GM18867 (cell line): Measurements from ENCODE around the gene RBM45.
"Not testable (repeated sequence)": the region's sequence is repeated elsewhere in the genome, so short reads cannot be mapped to it uniquely, and the experiment has no call there.

Experiments
- ATAC-seq: cut with Tn5 transposase; IDR thresholded peaks from one replicate; pipeline ENCODE4 v1.9.1; 2021; ENCODE audit warnings: mild to moderate bottlenecking, moderate library complexity; ENCODE audit not compliant: unreplicated experiment

The RBM45 gene

DNA sequence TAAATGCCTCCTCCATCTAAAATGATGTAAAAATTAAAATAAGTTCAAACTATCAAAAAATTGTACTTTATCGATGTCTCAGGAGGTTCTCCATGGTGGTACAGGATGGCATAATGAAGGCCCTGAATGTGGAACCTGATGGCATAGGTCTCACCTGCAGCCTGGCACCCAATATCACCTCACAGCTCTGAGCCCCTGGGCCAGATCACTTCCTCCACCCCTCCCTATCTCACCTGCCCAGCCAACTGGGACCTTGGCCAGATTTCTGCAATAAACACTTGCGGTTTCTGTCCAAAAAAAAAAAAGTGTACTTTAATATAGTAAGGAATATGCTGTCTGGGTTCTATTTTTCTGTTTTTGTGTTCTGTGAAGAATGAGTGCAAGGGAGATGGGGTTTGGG is 6.7 kb upstream of the RBM45 start:
- ATAC-seq, result no peak

GRCh38 chr2:178106053-178106452 is 6.2 kb upstream of the RBM45 start:
- ATAC-seq, result no peak

- no peak for ATAC-seq
Measured at GRCh38 chr2:178108176-178108575, 4.1 kb upstream of the RBM45 start.

DNA sequence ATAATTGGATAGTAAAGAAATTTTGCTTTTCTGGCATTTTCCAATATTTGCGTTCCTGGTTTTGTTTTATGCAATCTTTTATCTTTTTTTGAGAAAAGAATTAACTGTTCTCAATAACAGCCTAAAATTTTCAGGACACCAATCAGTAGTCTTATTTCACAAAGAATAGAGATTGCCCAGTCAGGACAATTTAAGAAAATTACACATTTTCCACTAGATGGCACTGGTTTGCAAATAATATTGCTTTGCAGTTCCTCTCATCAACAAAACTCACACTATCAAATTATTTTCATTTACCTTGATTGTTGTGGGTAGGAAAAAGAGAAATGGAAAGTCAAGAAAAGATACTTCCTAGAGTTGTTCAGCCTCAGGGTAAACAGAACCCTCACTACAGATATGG is 2.4 kb upstream of the RBM45 start:
- no peak for ATAC-seq

DNA sequence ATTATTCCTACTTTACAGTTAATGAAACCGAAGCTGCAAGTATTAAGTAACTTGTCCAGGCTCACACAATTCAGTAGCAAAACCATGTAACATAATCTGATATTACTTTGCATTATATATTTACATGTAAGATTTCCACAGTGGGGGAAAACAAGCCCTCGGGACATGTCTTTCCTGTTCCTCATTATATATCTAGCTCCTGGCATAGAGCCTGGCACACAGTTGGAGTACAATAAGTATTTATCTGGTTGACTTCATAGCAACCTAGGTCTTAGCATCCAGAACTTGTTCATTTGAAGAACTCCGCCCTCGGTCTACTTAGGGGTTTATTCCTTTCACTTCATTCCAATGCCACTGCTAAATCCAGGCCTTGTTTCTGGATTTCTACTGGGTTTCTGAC is 1.6 kb upstream of the RBM45 start:
- no peak for ATAC-seq

- no peak for ATAC-seq
Measured at GRCh38 chr2:178111743-178112142, 494 bp upstream of the RBM45 start.

DNA sequence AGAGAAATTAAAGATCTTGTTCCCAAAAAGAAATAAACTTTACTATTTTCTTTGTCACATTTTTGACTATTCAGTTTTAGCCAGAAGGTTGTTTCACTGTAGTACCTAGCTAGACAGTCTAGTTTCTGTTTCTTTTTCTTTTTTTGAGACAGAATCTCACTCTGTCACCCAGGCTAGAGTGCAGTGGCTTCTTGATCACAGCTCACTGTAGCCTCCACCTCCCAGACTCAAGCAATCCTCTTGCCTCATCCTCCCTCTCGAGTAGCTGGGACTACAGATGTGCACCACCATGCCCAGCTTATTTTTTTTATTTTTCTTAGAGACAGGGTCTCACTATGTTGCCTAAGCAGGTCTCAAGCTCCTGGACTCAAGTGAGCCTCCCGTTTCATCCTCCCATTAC is 2.2 kb downstream of the RBM45 start:
- ATAC-seq, result peak; percentile 56

DNA sequence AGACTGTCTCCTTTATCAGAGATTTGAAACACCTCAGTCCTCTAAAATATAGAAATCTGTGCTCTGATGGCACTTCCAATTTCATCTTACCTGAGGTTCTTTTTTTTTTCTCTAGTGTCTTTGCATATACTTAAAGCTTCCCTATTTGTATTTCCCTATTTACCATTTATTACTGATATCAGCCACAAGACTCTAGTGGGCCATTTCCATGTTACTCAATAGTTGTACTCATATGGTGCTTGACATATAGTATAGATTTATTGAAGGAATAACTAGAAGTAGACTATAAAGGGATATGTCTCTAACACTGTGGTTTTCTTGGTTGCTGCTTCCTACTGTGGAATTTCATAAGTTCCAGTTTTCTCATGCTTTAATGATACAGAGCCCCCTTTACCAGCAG is 3.0 kb downstream of the RBM45 start:
- ATAC-seq, result no peak

DNA sequence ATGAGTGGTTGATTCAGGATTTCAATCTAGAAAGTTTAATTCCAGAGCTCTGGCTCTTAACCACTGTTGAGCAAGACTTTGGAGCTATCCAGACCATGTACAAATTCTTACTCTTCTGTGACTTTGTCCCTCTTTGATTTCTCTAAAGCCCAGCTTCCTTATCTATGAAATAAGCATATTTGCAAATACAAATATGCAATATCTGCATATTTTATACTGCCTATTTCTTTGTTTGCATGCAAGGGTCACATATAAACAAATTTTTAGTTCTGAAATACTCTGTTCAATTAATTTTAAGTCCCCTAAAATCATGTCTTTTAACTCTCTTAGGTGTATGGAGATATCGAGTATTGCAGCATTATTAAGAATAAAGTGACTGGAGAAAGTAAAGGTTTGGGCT is 5.5 kb downstream of the RBM45 start:
- no peak for ATAC-seq

DNA sequence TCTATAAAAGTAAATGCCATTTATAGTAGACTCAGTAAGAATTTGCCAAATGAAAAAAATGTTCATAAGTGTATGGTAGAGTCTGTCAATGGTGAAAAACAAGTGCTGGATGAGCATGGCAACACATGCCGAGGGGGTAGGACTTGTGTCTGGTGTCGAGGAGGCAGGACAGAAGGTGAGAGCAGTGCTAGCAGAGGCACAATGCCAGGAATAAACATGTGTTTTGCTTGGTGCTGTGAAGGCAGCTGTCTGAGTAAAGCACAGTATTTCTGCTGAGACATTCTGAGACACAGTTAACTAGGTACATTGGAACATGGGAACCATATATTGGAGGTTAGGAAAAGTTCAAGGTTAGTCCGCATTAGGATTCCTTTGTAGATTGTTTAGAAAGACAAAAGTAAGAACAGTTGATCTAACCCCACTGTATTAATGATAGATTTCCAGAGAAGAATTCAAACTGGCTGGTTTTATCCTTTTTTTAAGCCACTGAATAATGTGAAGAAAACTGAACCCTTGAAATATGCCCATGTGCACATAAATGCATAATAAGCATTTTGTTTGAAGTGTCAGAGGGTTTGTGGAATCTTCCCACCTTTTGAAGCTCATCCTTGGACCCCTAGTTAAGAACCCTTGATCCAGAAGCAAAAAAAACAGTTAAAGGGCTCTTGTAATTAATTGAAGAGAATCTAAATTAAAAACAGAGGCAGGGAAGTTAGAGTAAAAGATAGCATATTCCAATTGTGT is 7.1 kb downstream of the RBM45 start:
- ATAC-seq, result no peak

GRCh38 chr2:178123163-178123562 is 10.9 kb downstream of the RBM45 start:
- no peak for ATAC-seq

GRCh38 chr2:178125125-178125524 is 12.9 kb downstream of the RBM45 start:
- ATAC-seq, result no peak

DNA sequence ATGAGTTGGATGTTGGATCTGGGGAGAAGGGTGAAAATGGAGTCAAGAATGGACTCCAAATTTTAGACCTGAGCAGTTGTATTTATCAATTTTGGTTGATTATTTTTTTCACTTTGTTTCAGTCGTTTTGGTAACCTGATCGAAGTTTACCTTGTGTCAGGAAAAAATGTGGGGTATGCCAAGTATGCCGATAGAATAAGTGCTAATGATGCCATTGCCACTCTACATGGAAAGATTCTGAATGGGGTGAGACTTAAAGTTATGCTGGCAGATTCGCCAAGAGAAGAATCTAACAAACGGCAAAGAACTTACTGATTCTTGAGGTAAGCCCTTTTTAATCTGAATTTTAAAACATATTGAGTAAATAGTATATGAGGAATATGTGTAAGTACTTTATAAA is 13.6 kb downstream of the RBM45 start:
- no peak for ATAC-seq

DNA sequence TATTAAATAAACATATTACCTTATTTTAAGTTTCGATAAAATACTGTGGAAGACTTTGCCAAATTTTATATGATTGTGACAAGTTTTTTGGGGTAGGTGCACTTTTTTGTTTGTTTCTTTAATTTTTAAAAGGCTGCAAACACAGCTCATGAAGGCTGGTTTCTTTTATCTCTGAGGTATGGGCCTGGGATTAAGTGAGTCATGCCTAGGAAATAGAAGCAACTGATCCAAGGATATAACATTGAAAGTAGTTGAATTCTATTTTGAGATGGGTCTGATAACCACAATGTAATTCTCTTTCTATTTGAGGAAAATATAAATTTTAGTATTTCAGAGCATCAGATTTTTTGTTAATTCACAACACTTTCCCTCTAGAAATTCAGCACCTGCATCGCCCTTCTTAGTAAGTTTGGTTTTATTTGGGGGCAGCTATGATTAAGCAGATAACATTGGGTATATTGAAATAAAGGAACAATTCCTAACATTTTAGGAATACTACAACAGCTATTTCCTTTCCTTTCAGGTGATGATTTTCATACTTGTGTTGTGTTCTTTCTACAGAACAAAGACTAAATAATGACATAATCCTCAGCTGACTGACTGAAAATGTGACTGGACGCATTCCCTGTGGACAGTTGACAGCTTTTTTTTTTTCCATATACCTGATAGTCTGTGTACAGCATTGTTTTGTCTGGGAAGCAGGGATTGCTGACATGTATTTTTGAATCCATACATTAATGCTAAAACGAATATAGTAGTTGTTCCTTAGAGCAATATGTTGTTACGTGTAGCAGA is 16.8 kb downstream of the RBM45 start:
- no peak for ATAC-seq

DNA sequence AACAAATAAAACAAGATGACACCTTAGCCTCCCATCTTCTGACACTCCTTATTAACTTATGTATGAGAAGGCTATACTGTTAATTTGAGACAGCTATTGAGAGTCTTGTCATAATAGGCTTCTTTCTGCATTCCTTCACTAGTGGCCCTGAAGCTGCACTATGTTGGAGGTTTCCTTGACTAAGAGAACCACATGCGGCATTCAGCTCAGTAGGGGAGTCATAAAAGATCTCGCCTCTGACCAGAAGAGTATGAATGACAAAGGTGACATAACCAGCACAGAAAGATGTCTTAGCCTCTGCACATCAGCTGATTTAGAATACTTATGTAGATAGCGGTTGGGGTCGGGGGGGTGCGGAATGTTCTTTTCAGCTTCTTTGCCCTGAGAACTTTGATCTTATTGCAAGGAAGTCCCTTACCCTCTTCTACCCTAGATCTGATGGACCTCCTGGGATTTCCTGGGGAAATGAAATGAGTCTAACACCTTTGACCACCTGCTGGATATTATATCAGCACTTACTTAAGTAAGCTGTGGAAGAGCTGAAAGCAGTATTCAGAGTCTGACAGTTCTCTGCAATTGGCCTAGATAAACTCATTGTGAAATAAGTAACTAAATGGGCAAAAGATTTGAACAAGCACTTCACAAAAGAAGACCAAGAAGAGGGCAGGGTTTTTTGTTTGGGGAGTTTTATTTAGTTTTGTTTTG is 24.2 kb downstream of the RBM45 start:
- ATAC-seq, result no peak

DNA sequence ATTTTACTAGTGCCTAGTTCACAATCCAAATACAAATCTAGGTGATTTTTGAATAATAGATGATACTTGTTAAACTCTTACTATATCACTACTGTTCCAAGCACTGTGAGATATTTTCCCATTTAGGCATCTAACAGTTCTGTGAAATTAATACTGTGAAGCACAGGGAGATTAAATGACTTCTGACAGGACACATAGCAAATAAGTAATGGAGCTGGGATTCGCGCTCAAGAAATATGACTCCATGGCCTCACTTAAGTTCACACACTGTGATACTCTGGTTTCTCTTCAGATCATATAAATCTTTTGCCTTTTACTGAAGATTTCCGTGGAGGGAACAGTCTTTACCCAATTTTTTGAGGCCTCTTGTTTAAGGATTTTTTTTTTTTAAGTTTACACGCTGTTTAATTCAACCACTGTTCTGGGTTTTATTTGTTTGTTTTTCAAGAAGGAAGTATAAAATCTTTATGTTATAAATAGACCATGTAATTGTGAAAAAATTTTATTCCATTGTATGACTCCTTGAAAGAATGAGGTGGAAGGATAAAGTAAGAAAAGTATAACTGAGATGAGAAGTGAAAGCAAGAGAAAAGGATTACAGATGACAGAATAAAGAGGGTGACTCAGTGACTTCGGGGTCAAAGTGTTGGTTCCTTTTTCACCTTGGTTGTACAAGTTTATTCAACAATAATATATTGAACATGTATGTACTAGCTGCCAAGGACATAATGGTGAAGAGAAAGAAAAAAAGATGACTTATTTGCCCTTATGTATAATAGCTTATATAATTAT is 30.2 kb downstream of the RBM45 start:
- ATAC-seq, result peak; percentile 54

DNA sequence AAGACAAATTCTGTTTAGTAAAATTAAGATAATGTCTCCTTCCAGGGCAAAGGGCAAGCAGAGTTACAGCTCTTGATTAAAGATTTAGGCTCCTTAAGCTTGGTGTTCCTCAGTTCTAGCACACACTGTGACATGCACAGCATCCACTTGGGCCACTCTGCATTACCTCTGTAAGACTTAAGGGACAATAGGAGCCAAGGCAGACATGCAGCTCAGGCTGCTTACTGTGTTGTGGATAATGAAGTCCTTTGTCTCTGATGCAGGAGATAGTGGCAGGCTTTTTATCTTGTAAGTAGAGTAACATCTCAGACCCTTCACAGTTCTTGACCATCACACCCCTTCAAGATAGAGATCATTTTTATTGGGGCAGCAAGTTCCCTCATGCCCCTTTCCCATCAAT is 31.2 kb downstream of the RBM45 start:
- peak; percentile 21 for ATAC-seq

- ATAC-seq, result no peak
Measured at GRCh38 chr2:178152033-178152432, 39.8 kb downstream of the RBM45 start.

DNA sequence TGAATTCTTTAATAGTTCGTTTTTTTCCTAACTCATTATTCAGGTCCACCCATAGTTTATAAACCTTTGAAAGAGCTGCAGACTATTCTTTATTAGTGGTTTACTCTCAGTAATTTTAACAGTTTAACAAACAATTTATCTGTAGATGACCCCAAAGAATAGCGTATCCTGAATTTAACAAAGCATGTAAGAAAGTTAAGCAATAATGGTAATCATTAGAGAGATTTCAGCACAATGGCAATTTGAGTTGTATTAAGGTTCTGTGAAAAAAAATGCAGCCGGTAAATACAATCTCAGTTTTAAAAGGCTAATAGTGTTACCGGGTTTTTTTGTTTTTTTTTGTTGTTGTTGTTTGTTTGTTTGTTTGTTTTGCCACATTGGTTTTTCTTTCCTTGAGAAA is 40.3 kb downstream of the RBM45 start:
- no peak for ATAC-seq

DNA sequence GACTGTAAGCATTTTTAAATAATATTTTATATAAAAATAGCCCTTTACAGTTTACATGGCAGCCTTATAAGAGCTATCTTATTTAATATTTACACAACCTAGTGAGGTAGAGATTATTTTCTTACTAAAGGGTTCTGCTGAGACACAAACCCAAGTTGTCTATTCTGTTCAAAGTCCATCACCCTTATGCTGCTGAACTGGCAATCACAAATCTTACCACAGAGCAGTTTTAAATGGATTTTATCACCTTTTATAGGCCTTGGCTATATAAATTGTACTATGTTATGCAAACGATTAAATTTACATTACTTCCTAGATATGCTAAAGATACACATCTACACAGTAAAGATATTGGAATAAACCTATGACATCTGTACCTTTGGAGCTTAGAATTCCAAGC is 40.7 kb downstream of the RBM45 start:
- no peak for ATAC-seq

DNA sequence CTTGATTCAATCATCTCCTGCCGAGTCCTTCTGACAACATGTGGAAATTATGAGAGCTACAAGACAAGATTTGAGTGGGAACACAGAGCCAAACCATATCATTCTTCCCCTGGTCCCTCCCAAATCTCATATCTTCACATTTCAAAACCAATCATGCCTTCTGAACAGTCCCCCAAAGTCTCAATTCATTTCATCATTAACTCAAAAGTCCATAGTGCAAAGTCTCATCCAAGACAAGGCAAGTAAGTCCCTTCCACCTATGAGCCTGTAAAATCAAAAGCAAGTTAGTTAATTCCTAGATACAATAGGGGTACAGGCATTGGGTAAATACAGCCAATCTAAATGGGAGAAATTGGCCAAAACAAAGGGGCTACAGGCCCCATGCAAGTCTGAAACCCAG is 41.6 kb downstream of the RBM45 start:
- ATAC-seq, result not testable (repeated sequence)
